ENCODE measurements around the gene HPGD.

- TF ChIP-seq CTCF (IDR thresholded peaks at IDR 0.05) (no peak), POLR2A (IDR thresholded peaks at IDR 0.05) (no peak)
Measured at GRCh38 chr4:174532445-174532844, 10.2 kb upstream of the HPGD start.
